ACHN (cell line): ENCODE results near the gene ARHGAP26.
"Not testable (repeated sequence)": the region's sequence is repeated elsewhere in the genome, so short reads cannot be mapped to it uniquely, and the experiment has no call there.

Source experiments
- DNase-seq: peaks from one replicate; pipeline ENCODE4 v3.0.0-alpha.2; 2015
- in situ Hi-C: cut with HindIII; loops from 2 replicates; pipeline ENCODE4 v1.10.0; 2017; ENCODE audit warnings: low sequenced_read_pairs, low pct_ligation_motif_present, low pct_unique_long_range_greater_than_20kb

ARHGAP26 gene

DNA sequence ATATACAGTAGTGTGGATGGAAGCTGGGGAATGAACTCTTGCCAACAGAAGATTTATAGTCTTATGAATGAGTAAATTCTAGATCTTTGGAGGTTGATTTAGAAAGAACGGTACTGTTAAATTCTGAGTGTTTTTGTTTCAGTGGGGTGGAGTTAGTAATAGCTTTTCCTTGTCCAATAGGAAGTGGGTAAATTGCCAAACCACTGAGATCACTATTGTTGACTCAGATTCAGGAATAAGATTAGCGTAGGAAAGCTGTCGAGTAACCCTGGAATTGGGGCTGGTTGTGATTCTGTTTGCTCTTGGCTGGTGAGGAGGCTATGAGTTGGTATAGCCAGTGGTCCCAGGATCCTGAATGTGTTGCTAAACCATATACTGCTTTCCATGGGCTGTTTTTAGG, 155.6 kb downstream of the ARHGAP26 start:
- no peak for DNase-seq
- in situ Hi-C loops, result no loop called here

DNA sequence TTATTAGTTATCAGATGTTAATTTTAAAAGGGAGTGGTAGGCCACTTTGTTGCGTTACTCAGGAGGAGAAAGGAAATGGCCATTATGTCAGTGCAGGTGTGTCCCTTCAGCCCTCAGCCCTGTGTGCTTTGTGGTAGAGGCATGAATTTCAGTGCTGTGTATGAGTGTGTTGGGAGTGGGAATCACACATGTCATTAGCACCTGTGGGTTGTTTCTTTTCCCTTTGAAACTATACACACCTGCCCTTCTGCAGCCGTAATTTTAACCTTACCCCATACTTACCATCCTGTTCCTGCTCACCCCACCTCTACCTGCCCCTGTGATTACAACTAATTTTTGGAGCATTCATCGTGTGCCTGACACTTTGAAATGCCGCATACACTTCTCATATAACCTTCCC, 156.4 kb downstream of the ARHGAP26 start:
- DNase-seq, result no peak
- in situ Hi-C loops, result no loop called here

GRCh38 chr5:142928999-142929398, 158.8 kb downstream of the ARHGAP26 start:
- in situ Hi-C loops, DNase-seq: not testable (repeated sequence)

DNA sequence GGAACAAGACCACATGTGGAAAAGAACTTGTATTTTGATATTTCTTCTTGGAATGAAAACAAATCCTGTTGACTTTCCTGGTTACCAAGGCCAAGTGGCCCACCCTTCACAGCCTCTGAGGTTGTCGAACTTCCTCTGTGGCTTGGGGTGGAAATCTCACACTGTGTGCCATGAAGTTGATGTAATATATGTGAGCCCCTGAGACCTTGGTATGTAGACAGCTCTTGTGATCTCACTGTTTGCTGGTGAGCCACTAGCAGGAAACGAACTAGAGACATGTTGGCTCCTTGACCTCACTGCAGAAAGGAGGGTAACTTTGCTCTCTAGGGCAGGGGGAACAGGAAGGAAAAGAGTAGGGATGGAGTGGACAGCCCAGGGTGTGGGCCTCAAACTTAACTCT, 159.4 kb downstream of the ARHGAP26 start:
- in situ Hi-C loops, result no loop called here
- no peak for DNase-seq

- DNase-seq, result no peak
- in situ Hi-C loops, result no loop called here
Observed at GRCh38 chr5:142930395-142931110, 160.4 kb downstream of the ARHGAP26 start.

DNA sequence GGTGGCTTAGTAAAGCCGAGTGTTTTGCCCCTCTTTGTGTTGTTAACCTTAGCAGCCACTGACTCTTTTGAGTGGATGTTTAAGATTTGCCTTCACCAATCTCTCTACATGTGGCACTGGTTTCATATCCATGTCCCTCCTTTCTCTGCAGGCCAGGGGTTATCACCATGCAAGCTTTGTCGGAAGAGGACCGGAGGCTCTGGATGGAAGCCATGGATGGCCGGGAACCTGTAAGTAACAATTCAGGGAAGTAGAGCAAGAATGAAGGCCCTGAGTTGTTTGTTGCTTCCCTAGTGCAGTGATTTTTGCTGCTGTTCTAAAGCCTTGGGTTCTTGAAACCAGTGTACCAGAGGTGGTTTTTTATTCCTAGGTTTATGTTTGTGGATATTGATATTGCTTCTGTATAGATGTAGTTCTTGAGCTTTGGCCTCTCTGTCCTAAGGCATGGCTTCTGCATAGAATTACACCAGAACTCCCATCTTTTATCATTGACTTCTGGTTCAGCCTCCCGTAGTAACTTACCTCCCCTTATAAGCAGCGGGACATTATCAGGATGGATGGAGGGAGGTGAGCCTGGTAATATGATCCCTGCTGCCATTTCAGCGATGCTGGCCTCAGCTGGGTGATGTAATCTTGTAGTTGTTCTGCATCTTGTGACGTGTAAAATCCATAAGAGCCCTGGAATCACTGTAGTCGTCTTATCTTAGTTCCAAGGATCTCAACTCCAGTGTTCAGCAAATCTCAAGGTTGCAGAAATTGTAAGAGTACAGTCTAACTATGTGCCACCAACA, 161.9 kb downstream of the ARHGAP26 start:
- no peak for DNase-seq
- in situ Hi-C loops, result no loop called here

DNA sequence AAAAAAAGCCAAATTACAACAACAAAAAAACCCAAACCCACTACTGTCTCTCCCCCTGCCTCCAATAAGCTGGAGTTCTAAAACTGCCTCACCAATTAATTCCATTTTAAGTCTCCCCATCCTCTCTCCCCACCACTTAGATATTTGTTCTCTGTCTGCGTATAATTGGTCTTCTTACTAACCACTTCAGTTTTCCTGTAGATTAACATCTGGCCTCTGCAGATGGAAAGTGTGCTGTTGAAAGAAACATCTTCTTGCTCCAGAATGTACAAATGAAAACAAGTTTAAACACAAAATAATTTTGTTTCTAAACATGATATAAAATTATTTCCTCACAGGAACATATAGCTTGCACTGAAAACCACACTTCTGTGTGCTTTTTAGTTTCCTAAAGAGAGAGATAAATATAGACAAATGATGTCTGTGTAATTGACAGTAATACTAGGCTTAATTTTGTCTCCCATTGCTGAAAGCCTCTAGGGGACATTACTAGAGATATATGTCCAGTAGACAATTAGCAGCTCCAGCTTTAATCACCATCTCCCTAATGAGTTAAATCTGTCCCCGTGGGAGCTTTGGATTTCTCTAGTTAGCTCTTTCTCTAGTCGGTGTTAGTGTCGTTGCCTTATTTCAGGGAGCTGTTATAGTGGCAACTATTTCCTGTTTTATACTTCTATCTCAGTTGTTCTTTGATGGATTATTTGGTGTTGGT, 164.0 kb downstream of the ARHGAP26 start:
- in situ Hi-C loops, result no loop called here
- no peak for DNase-seq

- no peak for DNase-seq
Observed at GRCh38 chr5:142935014-142935413, 164.8 kb downstream of the ARHGAP26 start.

GRCh38 chr5:142937374-142937773, 167.2 kb downstream of the ARHGAP26 start:
- DNase-seq, result no peak
- in situ Hi-C loops, result no loop called here

More at GRCh38 chr5:142935014-142935413, 164.8 kb downstream of the ARHGAP26 start:
- in situ Hi-C loops, result no loop called here

DNA sequence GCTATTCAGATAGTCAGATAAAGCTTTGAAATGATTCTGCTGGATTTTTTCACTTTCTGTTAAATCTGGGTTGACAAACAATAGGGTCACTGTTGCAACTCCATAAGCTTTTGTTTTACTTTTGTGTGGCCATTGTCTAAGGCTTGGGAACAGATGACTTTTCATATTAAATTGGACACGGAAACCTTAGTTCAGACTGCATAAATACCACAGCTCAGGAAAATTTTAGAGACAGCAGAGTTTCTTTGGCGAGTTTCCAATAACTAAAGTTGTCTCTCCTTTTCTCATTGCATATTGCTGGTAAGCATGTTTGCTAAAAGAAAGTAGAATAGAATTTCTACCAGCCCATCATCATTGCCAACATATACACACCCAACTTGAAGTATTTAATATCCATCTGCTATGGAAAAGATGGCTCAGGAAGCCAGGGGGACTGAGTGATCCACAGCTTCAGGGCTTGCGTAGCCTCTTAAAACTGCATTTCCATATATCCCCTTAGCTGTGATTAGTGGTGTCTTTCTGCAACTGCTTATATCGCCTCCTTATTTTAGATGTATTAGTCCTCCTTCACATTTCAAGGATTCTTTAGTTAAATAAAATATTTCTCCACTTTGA, 168.2 kb downstream of the ARHGAP26 start:
- in situ Hi-C loops, result no loop called here
- DNase-seq, result no peak

- in situ Hi-C loops, result no loop called here
- DNase-seq, result no peak
Observed at GRCh38 chr5:142939006-142939405, 168.8 kb downstream of the ARHGAP26 start.

DNA sequence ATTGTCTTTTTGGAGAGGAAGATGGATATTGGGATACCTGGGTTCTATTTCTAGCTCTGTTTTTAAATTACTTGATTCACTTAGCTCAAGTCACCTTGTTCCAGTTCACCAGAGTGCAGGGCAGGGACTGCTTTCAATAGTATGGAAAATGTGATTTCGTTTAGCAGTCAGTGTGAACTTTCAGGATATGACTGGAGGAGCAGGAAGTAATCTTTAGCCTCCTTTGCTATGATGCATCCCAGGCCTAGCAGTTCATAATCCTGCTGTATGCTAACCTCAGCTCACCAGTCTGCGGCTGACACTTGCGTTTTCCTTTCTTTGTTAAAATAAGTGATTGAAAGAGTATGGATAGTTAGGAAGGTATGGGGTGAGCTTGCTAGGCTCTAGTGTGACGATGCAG, 169.7 kb downstream of the ARHGAP26 start:
- in situ Hi-C loops, result no loop called here

DNA sequence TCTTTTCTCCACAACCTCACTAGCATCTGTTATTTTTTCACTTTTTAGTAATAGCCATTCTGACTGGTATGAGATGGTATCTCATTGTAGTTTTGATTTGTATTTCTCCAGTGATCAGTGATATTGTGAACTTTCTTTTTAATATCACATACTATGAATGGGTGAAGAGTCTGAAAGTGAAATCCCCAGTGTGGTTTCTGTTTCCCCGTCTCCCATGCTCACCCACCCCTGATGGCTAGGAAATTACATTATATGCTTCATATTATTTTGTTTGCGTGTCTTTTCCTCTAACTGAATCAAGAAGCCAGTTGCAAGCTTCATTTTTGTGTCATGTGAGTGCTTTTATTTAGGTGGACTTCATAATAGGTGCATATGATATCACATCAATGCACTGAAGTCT, 171.1 kb downstream of the ARHGAP26 start:
- in situ Hi-C loops, result no loop called here
- no peak for DNase-seq

More for the DNA sequence above, 169.7 kb downstream of the ARHGAP26 start:
- no peak for DNase-seq

GRCh38 chr5:142942901-142943300, 172.7 kb downstream of the ARHGAP26 start:
- in situ Hi-C loops, result no loop called here
- DNase-seq, result no peak

GRCh38 chr5:142944140-142944539, 174.0 kb downstream of the ARHGAP26 start:
- in situ Hi-C loops, result no loop called here
- no peak for DNase-seq

- in situ Hi-C loops, result no loop called here
- no peak for DNase-seq
Observed at GRCh38 chr5:142945321-142945720, 175.1 kb downstream of the ARHGAP26 start.

DNA sequence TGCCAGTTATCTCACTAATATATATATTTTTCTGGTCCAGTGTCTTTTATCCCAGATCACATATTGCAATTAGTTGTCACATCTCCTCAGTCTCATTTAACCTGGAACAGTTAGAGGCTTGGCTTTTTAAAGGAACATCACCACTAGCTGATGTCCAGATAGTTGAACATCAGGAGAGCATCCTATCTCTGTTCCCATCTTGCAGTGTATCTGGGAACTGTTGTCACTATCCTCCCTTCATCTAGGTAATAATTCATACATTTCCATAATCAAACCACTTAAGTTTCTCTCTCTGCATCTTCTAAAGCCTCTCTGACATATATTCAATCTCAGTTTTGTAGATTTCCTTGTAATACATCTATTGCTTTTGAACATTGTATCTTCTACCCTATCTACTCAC, 175.7 kb downstream of the ARHGAP26 start:
- DNase-seq, result no peak
- in situ Hi-C loops, result no loop called here

DNA sequence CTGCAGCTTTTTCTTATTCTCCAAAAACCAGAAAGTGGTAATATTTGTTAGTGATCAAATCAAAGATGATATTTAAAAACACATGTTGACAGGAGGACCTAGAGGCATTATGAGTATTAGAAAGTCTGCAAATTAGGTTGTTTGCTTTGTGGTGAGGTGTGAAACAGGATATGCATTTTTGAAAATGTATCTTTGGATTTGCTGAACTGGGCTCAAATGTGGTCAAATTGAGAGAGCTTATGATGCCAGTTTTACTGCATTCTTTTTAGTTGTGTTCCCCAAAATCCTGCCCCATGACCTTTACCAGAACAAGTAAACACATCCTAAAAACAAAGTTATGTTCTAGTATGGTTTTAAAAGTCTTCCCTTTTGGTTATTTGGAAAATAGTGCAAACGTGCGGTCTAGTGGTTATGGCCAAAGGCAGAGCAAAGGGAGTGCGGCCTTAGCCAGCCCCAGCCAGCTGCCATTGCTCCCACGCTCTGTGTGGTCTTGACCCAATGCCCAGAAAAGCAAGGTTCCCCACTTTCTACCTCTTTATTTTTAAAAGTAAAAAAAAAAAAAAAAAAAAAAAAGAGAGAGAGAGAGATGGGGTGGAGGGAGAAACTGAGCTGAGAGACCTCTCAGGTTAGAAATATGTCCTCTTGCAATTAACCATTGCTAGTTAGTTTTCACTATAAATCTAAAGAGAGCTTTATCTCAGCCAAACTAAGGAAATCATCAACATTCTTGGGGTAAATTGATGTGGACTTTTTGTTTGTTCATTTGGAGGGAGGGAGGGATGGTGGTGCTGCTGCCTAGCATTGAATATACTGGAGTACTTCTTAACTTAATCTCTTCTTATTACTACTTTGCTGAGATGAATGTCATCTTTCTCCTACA, 176.6 kb downstream of the ARHGAP26 start:
- in situ Hi-C loops, result no loop called here
- DNase-seq, result no peak
